ENCODE measurements around the gene ABCA9. TPM values are rescaled to one million over a fixed set of nuclear protein-coding genes. Genes with fewer than 3 reads are reported as not detected.
"Not testable (repeated sequence)": the region's sequence is repeated elsewhere in the genome, so short reads cannot be mapped to it uniquely, and the experiment has no call there.

ABCA9 gene
- total RNA-seq, 1 donor from 2014 or later = 0.26 TPM

- H3K27me3 ChIP-seq (ENCODE audit: control insufficient read depth, insufficient read depth, low read length) = no peaks in the 10 kb centered on the region
- TF ChIP-seq CTCF (IDR thresholded peaks at IDR 0.05; ENCODE audit: insufficient read depth, low read length, severe bottlenecking) = no peak
- no peak for FAIRE-seq
- peak; percentile 71 for DNase-seq (ENCODE audit: low read depth)
- no peak overlapping the region for H3K4me3 ChIP-seq (ENCODE audit: low read depth, low read length)
- H3K36me3 ChIP-seq (ENCODE audit: control insufficient read depth, insufficient read depth, low read length) = no peaks in the 10 kb centered on the region
These were observed 47.6 kb downstream of the ABCA9 start for GRCh38 chr17:69012895-69013805.

GRCh38 chr17:69009930-69010329, 50.8 kb downstream of the ABCA9 start:
- no peak overlapping the region for H3K4me3 ChIP-seq (ENCODE audit: low read depth, low read length)
- DNase-seq (ENCODE audit: low read depth) = no peak
- no peaks in the 10 kb centered on the region for H3K36me3 ChIP-seq (ENCODE audit: control insufficient read depth, insufficient read depth, low read length)
- no peak for TF ChIP-seq CTCF (IDR thresholded peaks at IDR 0.05; ENCODE audit: insufficient read depth, low read length, severe bottlenecking)
- no peaks in the 10 kb centered on the region for H3K27me3 ChIP-seq (ENCODE audit: control insufficient read depth, insufficient read depth, low read length)
- no peak for FAIRE-seq

- FAIRE-seq; H3K27me3 ChIP-seq (ENCODE audit: control insufficient read depth, insufficient read depth, low read length); H3K36me3 ChIP-seq (ENCODE audit: control insufficient read depth, insufficient read depth, low read length); H3K4me3 ChIP-seq (ENCODE audit: low read depth, low read length); DNase-seq (ENCODE audit: low read depth): not testable (repeated sequence)
These were observed 56.0 kb downstream of the ABCA9 start for GRCh38 chr17:69004759-69005158.

GRCh38 chr17:68999743-69000142, 61.0 kb downstream of the ABCA9 start:
- not testable (repeated sequence) for H3K27me3 ChIP-seq (ENCODE audit: control insufficient read depth, insufficient read depth, low read length); H3K4me3 ChIP-seq (ENCODE audit: low read depth, low read length); FAIRE-seq; H3K36me3 ChIP-seq (ENCODE audit: control insufficient read depth, insufficient read depth, low read length); DNase-seq (ENCODE audit: low read depth)

- no peak for FAIRE-seq
These were observed 67.6 kb downstream of the ABCA9 start for GRCh38 chr17:68993112-68993511.

GRCh38 chr17:68987966-68988365, 72.8 kb downstream of the ABCA9 start:
- FAIRE-seq = no peak
- no peak overlapping the region for H3K4me3 ChIP-seq (ENCODE audit: low read depth, low read length)
- H3K27me3 ChIP-seq (ENCODE audit: control insufficient read depth, insufficient read depth, low read length) = no peaks in the 10 kb centered on the region
- H3K36me3 ChIP-seq (ENCODE audit: control insufficient read depth, insufficient read depth, low read length) = no peaks in the 10 kb centered on the region
- DNase-seq (ENCODE audit: low read depth) = no peak
- TF ChIP-seq CTCF (IDR thresholded peaks at IDR 0.05; ENCODE audit: insufficient read depth, low read length, severe bottlenecking) = no peak

More at GRCh38 chr17:68993112-68993511, 67.6 kb downstream of the ABCA9 start:
- no peaks in the 10 kb centered on the region for H3K27me3 ChIP-seq (ENCODE audit: control insufficient read depth, insufficient read depth, low read length)
- DNase-seq (ENCODE audit: low read depth) = peak; percentile 72
- H3K36me3 ChIP-seq (ENCODE audit: control insufficient read depth, insufficient read depth, low read length) = no peaks in the 10 kb centered on the region
- no peak overlapping the region for H3K4me3 ChIP-seq (ENCODE audit: low read depth, low read length)
- TF ChIP-seq CTCF (IDR thresholded peaks at IDR 0.05; ENCODE audit: insufficient read depth, low read length, severe bottlenecking) = no peak

Data from bronchial epithelial cell (primary cell).